ENCODE results near the gene ADAMTS17. TPM values are rescaled to one million over a fixed set of nuclear protein-coding genes. Genes with fewer than 3 reads are reported as not detected.

The ADAMTS17 gene
- total and polyA plus RNA-seq, 9 of the 15 experiments (the other 6 are each of a cell fraction or from before 2014, with no cell fraction given), result 0.01 to 0.14 (median 0.07) TPM; not detected in 6

- FAIRE-seq, result no peak
- Histone ChIP-seq H3K9me1 (ENCODE audit: control insufficient read depth, insufficient read depth, low read length) (no peaks in the 10 kb centered on the region), H4K20me1 (replicated peaks; ENCODE audit: control insufficient read depth, insufficient read depth, low read length) (no peaks in the 10 kb centered on the region), H3K27me3 (ENCODE audit: control insufficient read depth in 2 of 2, insufficient read depth in 2 of 2, low read length in 2 of 2) (peaks cover 0 to 10% of the 10 kb centered on the region in 2 experiments; a peak in 3 of 5 replicates), H3K9ac (ENCODE audit: insufficient read depth in 1 of 2, low read depth in 2 of 2, low read length in 2 of 2) (no peak overlapping the region), H3K79me2 (ENCODE audit: control insufficient read depth, insufficient read depth, low read length) (no peaks in the 10 kb centered on the region), H3K9me3 (replicated peaks; ENCODE audit: control insufficient read depth, insufficient read depth, low read depth, low read length) (no peaks in the 10 kb centered on the region), H3K4me1 (replicated peaks in 1 of 2; ENCODE audit: control insufficient read depth in 2 of 2, insufficient read depth in 2 of 2, low read length in 2 of 2) (peaks cover 8 to 11% of the 10 kb centered on the region in 2 experiments; a peak in 3 of 5 replicates), H3K4me2 (ENCODE audit: insufficient read depth, low read length) (no peak overlapping the region), H2AFZ (ENCODE audit: low read depth, low read length) (no peak overlapping the region), H3K4me3 (no peak overlapping the region), H3K36me3 (ENCODE audit: control insufficient read depth, insufficient read depth, low read length) (no peaks in the 10 kb centered on the region), H3K27ac (ENCODE audit: extremely low read depth, low read depth, low read length) (no peak overlapping the region)
- intact Hi-C loops (cut with micrococcal nuclease), result no loop called here
- no peak for DNase-seq (ENCODE audit: extremely low read depth in 1 of 4, low spot score in 3 of 4)
- WGBS (ENCODE audit: insufficient coverage, low coverage, missing lambda C conversion rate), result 12% methylated on average over 9 of the region's 10 CpGs
- ChIA-PET POLR2A (no interaction called here), CTCF (ENCODE audit: low intra/inter-chr PET ratio) (no interaction called here)
- TF ChIP-seq ZNF507 (tag; conservative IDR thresholded peaks at IDR 0.05) (no peak), FOXK2 (conservative IDR thresholded peaks at IDR 0.05 in 1 of 2, IDR thresholded peaks at IDR 0.05 in 1 of 2; ENCODE audit: low read depth in 2 of 2) (no peak), ZNF584 (CRISPR knock-in tag; IDR thresholded peaks at IDR 0.05; ENCODE audit: low read depth) (no peak), NR3C1 (CRISPR knock-in tag; IDR thresholded peaks at IDR 0.05) (no peak), ZBTB12 (CRISPR knock-in tag; IDR thresholded peaks at IDR 0.05) (no peak), CLOCK (CRISPR knock-in tag; IDR thresholded peaks at IDR 0.05; ENCODE audit: borderline replicate concordance) (no peak), ZNF408 (CRISPR knock-in tag; IDR thresholded peaks at IDR 0.05; ENCODE audit: low read depth) (no peak), NFXL1 (CRISPR knock-in tag; IDR thresholded peaks at IDR 0.05) (no peak), CHAMP1 (IDR thresholded peaks at IDR 0.05) (no peak), KLF1 (tag; IDR thresholded peaks at IDR 0.05) (no peak), RBBP5 (IDR thresholded peaks at IDR 0.05; ENCODE audit: borderline replicate concordance, insufficient read depth, low read length, poor library complexity, severe bottlenecking) (no peak)
- BruUV-seq (replicated peaks), result no TSS peak
- in situ Hi-C loops (cut with MboI), result no loop called here
- ATAC-seq, result no peak
Observed at GRCh38 chr15:100244796-100245486, 96.8 kb downstream of the ADAMTS17 start.
